GM12864 (cell line): ENCODE data around the gene MGAT3.

Source experiments
- DNase-seq: peaks from one replicate; pipeline ENCODE4 v3.0.0-alpha.2; 2011; ENCODE audit warnings: low read depth
- H3K4me3 ChIP-seq: 2 replicates; pipeline ENCODE4 v1.5.1; 2011; ENCODE audit warnings: mild to moderate bottlenecking, low read depth, low read length, control low read depth
- TF ChIP-seq, protein P1 (sequence below): IDR thresholded peaks from 2 replicates; pipeline ENCODE4 v1.5.1; 2011; ENCODE audit warnings: low read depth, mild to moderate bottlenecking, moderate library complexity, low read length, control low read depth, inconsistent platforms; ENCODE audit errors: missing control alignments

The MGAT3 gene

GRCh38 chr22:39457198-39457555, 365 bp downstream of the MGAT3 start:
- TF ChIP-seq, protein P1, sequence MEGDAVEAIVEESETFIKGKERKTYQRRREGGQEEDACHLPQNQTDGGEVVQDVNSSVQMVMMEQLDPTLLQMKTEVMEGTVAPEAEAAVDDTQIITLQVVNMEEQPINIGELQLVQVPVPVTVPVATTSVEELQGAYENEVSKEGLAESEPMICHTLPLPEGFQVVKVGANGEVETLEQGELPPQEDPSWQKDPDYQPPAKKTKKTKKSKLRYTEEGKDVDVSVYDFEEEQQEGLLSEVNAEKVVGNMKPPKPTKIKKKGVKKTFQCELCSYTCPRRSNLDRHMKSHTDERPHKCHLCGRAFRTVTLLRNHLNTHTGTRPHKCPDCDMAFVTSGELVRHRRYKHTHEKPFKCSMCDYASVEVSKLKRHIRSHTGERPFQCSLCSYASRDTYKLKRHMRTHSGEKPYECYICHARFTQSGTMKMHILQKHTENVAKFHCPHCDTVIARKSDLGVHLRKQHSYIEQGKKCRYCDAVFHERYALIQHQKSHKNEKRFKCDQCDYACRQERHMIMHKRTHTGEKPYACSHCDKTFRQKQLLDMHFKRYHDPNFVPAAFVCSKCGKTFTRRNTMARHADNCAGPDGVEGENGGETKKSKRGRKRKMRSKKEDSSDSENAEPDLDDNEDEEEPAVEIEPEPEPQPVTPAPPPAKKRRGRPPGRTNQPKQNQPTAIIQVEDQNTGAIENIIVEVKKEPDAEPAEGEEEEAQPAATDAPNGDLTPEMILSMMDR = no peak
- peak overlapping the region; percentile 57 for H3K4me3 ChIP-seq
- DNase-seq = no peak

- DNase-seq = no peak
- TF ChIP-seq, protein P1 = no peak
- peak overlapping the region; percentile 57 for H3K4me3 ChIP-seq
Observed at GRCh38 chr22:39457556-39458443, 988 bp downstream of the MGAT3 start.

DNA sequence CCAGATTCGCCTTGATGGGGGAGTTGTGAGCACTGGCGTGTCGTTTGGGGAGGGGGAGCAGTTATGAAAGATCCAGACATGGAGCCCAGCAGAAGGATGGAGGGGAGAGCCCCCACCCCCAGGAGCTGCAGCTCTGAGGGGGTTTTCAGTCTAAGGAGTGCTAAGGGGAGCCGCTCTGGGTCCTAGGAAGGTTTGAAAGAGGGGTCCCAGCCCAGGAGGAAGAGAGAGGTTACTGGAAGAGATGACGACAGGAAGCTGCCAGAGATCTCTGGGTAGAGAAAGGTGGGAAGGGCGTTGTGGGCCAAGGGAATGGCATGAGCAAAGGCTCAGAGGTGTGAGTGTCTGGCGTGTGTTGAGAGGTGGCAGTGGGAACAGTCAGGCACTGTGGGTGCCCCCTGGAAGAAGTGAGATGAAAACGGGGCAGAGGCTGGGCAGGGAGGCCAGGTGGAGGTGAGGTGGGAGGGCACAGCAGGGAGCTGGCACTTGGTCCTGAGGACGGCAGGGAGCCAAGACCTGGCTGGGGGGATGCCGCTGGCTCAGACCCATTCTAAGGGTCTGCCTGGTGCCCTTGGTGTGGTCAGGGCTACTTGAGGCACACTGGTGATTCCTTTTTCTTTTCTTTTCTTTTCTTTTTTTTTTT, 1.8 kb downstream of the MGAT3 start:
- no peak for DNase-seq
- TF ChIP-seq, protein P1 = no peak
- H3K4me3 ChIP-seq = peak overlapping the region; percentile 57

DNA sequence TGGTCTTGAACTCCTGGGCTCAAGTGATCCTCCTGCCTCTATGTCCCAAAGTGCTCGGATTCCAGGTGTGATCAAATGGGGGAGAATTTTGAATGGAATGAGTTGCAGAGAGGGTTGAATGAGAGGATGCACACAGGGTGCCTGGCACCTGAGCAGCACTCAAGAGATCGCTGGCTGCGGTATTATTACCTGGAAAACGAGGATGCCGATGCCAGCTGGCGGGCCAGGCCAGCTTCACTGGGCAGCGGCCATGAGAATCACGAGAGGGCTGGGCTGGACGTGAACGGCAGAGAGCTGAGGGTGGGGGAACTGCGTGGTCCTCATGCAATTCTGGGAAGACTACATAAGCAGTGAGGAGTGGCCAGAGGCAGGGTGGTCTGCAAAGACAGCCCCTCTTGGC, 2.9 kb downstream of the MGAT3 start:
- TF ChIP-seq, protein P1 = no peak
- no peak overlapping the region for H3K4me3 ChIP-seq
- DNase-seq = no peak

GRCh38 chr22:39462443-39463221, 5.8 kb downstream of the MGAT3 start:
- H3K4me3 ChIP-seq = no peak overlapping the region
- TF ChIP-seq, protein P1 = no peak
- DNase-seq = no peak

DNA sequence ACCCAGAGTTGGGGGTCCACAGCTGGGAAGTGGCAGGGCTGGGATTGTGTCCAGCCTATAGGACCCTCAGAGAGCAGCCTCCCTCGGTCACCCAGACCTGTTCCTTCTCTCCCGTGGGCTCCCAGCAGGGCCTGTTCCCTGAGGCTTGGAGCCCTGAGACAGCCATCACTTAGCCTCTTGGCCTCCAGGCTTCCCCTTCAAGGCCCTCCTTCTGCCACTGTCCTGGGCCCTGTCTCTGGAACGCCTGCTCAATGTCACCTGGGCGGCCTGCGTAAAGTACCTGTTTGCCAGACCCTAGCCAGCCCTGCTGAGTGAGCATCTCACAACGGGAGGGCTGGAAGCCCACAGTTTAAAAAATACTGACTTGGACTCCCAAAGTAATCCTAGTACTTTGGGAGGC, 6.5 kb downstream of the MGAT3 start:
- TF ChIP-seq, protein P1 = no peak
- no peak overlapping the region for H3K4me3 ChIP-seq
- DNase-seq = no peak
